Ishikawa (cell line): ENCODE results near the gene PLA2G6.

Experiments
- CEBPB ChIP-seq: IDR thresholded peaks from 2 replicates; pipeline ENCODE4 v1.6.1; 2012
- CREB1 ChIP-seq: IDR thresholded peaks from 2 replicates; pipeline ENCODE4 v1.6.1; 2012; ENCODE audit warnings: low read depth
- EGR1 ChIP-seq: IDR thresholded peaks from 2 replicates; pipeline ENCODE4 v1.6.1; 2012
- FOXM1 ChIP-seq: IDR thresholded peaks from 2 replicates; pipeline ENCODE4 v1.6.1; 2012; ENCODE audit warnings: low read depth, borderline replicate concordance
- RAD21 ChIP-seq: IDR thresholded peaks from 2 replicates; pipeline ENCODE4 v1.6.1; 2012; ENCODE audit warnings: low read depth
- TAF1 ChIP-seq: IDR thresholded peaks from 2 replicates; pipeline ENCODE4 v1.6.1; 2012; ENCODE audit warnings: low read depth, mild to moderate bottlenecking
- TEAD4 ChIP-seq: IDR thresholded peaks from 2 replicates; pipeline ENCODE4 v1.6.1; 2012
- YY1 ChIP-seq: IDR thresholded peaks from 2 replicates; pipeline ENCODE4 v1.6.1; 2012; ENCODE audit warnings: low read depth
- ZBTB7A ChIP-seq: IDR thresholded peaks from 2 replicates; pipeline ENCODE4 v1.6.1; 2012; ENCODE audit warnings: low read depth
- TF ChIP-seq, protein P1 (sequence below): IDR thresholded peaks from 2 replicates; pipeline ENCODE4 v1.6.1; 2012
- TF ChIP-seq, protein P2 (sequence below): IDR thresholded peaks from 2 replicates; pipeline ENCODE4 v1.6.1; 2012; ENCODE audit warnings: low read depth, mild to moderate bottlenecking

DNA sequence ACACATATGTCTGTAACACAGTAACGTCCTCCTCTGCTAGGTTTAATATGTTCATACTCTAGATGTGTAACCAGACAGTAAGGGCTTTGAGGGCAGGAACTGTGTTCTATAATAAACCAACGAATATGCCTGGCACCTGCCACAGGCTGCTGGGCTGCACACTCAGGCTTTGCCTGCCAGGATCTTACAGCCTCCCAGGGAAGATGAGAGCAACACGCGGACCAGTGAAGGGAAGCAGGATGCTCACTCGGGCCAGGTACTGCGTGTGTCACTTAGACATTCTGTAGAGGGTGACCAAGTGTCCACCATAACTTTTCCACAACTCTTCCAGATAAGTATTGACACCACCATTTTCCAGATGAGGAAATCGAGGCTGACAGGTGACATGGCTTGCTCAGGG, 49.5 kb downstream of the PLA2G6 start:
- TF ChIP-seq YY1 (no peak), FOXM1 (no peak), RAD21 (no peak), TAF1 (no peak), TEAD4 (no peak), ZBTB7A (no peak), EGR1 (no peak), CEBPB (no peak), CREB1 (no peak)
- TF ChIP-seq, protein P1, sequence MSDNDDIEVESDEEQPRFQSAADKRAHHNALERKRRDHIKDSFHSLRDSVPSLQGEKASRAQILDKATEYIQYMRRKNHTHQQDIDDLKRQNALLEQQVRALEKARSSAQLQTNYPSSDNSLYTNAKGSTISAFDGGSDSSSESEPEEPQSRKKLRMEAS = no peak
- TF ChIP-seq, protein P2, sequence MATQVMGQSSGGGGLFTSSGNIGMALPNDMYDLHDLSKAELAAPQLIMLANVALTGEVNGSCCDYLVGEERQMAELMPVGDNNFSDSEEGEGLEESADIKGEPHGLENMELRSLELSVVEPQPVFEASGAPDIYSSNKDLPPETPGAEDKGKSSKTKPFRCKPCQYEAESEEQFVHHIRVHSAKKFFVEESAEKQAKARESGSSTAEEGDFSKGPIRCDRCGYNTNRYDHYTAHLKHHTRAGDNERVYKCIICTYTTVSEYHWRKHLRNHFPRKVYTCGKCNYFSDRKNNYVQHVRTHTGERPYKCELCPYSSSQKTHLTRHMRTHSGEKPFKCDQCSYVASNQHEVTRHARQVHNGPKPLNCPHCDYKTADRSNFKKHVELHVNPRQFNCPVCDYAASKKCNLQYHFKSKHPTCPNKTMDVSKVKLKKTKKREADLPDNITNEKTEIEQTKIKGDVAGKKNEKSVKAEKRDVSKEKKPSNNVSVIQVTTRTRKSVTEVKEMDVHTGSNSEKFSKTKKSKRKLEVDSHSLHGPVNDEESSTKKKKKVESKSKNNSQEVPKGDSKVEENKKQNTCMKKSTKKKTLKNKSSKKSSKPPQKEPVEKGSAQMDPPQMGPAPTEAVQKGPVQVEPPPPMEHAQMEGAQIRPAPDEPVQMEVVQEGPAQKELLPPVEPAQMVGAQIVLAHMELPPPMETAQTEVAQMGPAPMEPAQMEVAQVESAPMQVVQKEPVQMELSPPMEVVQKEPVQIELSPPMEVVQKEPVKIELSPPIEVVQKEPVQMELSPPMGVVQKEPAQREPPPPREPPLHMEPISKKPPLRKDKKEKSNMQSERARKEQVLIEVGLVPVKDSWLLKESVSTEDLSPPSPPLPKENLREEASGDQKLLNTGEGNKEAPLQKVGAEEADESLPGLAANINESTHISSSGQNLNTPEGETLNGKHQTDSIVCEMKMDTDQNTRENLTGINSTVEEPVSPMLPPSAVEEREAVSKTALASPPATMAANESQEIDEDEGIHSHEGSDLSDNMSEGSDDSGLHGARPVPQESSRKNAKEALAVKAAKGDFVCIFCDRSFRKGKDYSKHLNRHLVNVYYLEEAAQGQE = no peak
